Measurements from ENCODE around the gene ANKRD11.

- TF ChIP-seq CTCF (IDR thresholded peaks at IDR 0.05) (no peak), ZFX (IDR thresholded peaks at IDR 0.05; ENCODE audit: borderline replicate concordance) (no peak)
These were observed 142.6 kb downstream of the ANKRD11 start for GRCh38 chr16:89347807-89348206.

Measured in 22Rv1 (cell line).